ENCODE data around the gene GRP.

The GRP gene

DNA sequence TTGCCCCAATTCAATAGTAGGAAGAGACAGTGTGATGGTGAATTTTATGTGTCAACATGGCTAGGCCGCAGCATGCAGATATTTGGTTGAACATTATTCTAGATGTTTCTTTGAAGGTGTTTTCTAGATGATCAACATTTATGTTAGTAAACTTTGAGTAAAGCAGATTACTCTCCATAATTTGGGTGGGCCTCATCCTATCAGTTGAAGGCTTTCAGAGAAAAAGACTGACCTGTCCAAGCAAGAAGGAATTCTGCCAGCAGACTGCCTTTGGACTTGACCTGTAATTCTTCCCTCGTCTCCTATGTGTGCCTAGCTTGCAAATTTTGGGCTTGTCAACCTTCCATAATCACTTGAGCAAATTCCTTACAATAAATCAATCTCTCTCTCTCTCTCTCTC lies 8.3 kb upstream of the GRP start:
- no peaks in the 10 kb centered on the region for H3K36me3 ChIP-seq (ENCODE audit: control insufficient read depth, low read length)
- no peaks in the 10 kb centered on the region for H3K4me1 ChIP-seq (ENCODE audit: control insufficient read depth, low read length)
- H3K9me2 ChIP-seq (replicated peaks; ENCODE audit: control insufficient read depth, low read length) = no peaks in the 10 kb centered on the region
- TF ChIP-seq EZH2phosphoT487 (IDR thresholded peaks at IDR 0.05; ENCODE audit: borderline replicate concordance, low read length) = no peak
- TF ChIP-seq, protein P1, sequence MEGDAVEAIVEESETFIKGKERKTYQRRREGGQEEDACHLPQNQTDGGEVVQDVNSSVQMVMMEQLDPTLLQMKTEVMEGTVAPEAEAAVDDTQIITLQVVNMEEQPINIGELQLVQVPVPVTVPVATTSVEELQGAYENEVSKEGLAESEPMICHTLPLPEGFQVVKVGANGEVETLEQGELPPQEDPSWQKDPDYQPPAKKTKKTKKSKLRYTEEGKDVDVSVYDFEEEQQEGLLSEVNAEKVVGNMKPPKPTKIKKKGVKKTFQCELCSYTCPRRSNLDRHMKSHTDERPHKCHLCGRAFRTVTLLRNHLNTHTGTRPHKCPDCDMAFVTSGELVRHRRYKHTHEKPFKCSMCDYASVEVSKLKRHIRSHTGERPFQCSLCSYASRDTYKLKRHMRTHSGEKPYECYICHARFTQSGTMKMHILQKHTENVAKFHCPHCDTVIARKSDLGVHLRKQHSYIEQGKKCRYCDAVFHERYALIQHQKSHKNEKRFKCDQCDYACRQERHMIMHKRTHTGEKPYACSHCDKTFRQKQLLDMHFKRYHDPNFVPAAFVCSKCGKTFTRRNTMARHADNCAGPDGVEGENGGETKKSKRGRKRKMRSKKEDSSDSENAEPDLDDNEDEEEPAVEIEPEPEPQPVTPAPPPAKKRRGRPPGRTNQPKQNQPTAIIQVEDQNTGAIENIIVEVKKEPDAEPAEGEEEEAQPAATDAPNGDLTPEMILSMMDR (IDR thresholded peaks at IDR 0.05; ENCODE audit: low read depth, low read length, poor library complexity, severe bottlenecking) = no peak
- H3K9me3 ChIP-seq (ENCODE audit: control insufficient read depth, insufficient read depth, low read length) = no peaks in the 10 kb centered on the region
- H3K4me3 ChIP-seq (ENCODE audit: low read length) = no peak overlapping the region
- peaks cover 9% of the 10 kb centered on the region; the same call in 1 of the 2 replicates for H3K27me3 ChIP-seq (ENCODE audit: control insufficient read depth, low read length)
- H3F3A ChIP-seq (ENCODE audit: control insufficient read depth, insufficient read depth) = no peaks in the 10 kb centered on the region
- H3K79me2 ChIP-seq (ENCODE audit: control insufficient read depth, low read length) = no peaks in the 10 kb centered on the region
- no peaks in the 10 kb centered on the region for H4K20me1 ChIP-seq (ENCODE audit: control insufficient read depth, insufficient read depth, low read depth, low read length)
- H3K27ac ChIP-seq (ENCODE audit: low read depth, low read length) = no peak overlapping the region
- no peak overlapping the region for H3K4me2 ChIP-seq (ENCODE audit: low read length)

DNA sequence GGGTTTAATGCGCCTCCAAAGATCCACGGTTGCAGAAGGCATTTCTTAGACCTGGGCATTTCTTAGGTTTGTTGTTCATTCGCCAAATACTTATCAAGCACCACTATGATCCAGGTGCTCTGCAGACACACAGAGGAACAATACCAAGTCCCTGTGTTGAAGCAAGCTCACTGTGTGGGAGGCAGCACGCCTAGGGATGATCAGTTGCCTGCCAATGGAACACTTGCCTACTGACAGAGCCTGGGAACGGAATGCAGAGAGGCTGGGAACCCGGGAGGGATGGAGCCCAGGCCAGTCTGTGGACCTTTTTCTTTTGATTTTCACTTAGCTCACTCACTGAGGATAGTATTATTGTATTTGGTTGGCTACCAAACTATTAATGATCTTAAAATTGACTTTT lies 1.9 kb upstream of the GRP start:
- H3K9me2 ChIP-seq (replicated peaks; ENCODE audit: control insufficient read depth, low read length) = no peaks in the 10 kb centered on the region
- H3K4me3 ChIP-seq (ENCODE audit: low read length) = no peak overlapping the region
- no peaks in the 10 kb centered on the region for H4K20me1 ChIP-seq (ENCODE audit: control insufficient read depth, insufficient read depth, low read depth, low read length)
- no peak overlapping the region for H3K4me2 ChIP-seq (ENCODE audit: low read length)
- TF ChIP-seq, protein P1 (IDR thresholded peaks at IDR 0.05; ENCODE audit: low read depth, low read length, poor library complexity, severe bottlenecking) = no peak
- no peak for TF ChIP-seq EZH2phosphoT487 (IDR thresholded peaks at IDR 0.05; ENCODE audit: borderline replicate concordance, low read length)
- no peaks in the 10 kb centered on the region for H3K4me1 ChIP-seq (ENCODE audit: control insufficient read depth, low read length)
- H3K9me3 ChIP-seq (ENCODE audit: control insufficient read depth, insufficient read depth, low read length) = no peaks in the 10 kb centered on the region
- H3K27ac ChIP-seq (ENCODE audit: low read depth, low read length) = no peak overlapping the region
- peaks cover 8% of the 10 kb centered on the region for H3K27me3 ChIP-seq (ENCODE audit: control insufficient read depth, low read length)
- no peaks in the 10 kb centered on the region for H3K79me2 ChIP-seq (ENCODE audit: control insufficient read depth, low read length)
- no peaks in the 10 kb centered on the region for H3K36me3 ChIP-seq (ENCODE audit: control insufficient read depth, low read length)
- no peaks in the 10 kb centered on the region for H3F3A ChIP-seq (ENCODE audit: control insufficient read depth, insufficient read depth)

DNA sequence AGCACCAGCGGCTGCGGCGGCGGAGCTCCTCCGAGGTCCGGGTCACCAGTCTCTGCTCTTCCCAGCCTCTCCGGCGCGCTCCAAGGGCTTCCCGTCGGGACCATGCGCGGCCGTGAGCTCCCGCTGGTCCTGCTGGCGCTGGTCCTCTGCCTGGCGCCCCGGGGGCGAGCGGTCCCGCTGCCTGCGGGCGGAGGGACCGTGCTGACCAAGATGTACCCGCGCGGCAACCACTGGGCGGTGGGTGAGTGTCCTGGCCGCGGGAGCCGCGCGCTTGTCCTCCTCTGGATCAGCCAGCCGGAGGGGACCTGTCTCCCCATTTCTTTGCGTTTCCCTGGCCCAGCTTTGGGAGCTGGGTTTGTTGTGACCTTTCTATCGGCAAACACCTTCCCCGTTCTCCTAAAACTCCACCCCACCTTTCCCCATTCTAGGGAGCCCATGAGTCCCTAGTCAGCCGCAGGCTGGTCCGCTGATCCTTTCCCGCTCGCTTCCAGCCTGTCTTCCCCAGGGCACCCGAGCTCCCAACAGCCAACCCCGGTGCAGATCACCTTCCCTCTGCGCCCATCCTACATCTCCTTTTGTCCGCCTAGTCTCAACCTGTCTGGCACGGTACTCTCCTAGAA lies 316 bp downstream of the GRP start:
- H3K4me2 ChIP-seq (ENCODE audit: low read length) = no peak overlapping the region
- H3K4me3 ChIP-seq (ENCODE audit: low read length) = no peak overlapping the region
- no peaks in the 10 kb centered on the region for H3K36me3 ChIP-seq (ENCODE audit: control insufficient read depth, low read length)
- no peaks in the 10 kb centered on the region for H3K79me2 ChIP-seq (ENCODE audit: control insufficient read depth, low read length)
- H4K20me1 ChIP-seq (ENCODE audit: control insufficient read depth, insufficient read depth, low read depth, low read length) = no peaks in the 10 kb centered on the region
- no peaks in the 10 kb centered on the region for H3K4me1 ChIP-seq (ENCODE audit: control insufficient read depth, low read length)
- no peak for TF ChIP-seq EZH2phosphoT487 (IDR thresholded peaks at IDR 0.05; ENCODE audit: borderline replicate concordance, low read length)
- TF ChIP-seq, protein P1 (IDR thresholded peaks at IDR 0.05; ENCODE audit: low read depth, low read length, poor library complexity, severe bottlenecking) = no peak
- H3K9me2 ChIP-seq (replicated peaks; ENCODE audit: control insufficient read depth, low read length) = no peaks in the 10 kb centered on the region
- no peak overlapping the region for H3K27ac ChIP-seq (ENCODE audit: low read depth, low read length)
- no peaks in the 10 kb centered on the region for H3F3A ChIP-seq (ENCODE audit: control insufficient read depth, insufficient read depth)
- H3K9me3 ChIP-seq (ENCODE audit: control insufficient read depth, insufficient read depth, low read length) = no peaks in the 10 kb centered on the region
- H3K27me3 ChIP-seq (ENCODE audit: control insufficient read depth, low read length) = peaks cover 8% of the 10 kb centered on the region
